ENCODE results near the gene SIAH2.
A peak's percentile ranks its signal among the peaks of the same experiment; 100 is the strongest.

The SIAH2 gene

DNA sequence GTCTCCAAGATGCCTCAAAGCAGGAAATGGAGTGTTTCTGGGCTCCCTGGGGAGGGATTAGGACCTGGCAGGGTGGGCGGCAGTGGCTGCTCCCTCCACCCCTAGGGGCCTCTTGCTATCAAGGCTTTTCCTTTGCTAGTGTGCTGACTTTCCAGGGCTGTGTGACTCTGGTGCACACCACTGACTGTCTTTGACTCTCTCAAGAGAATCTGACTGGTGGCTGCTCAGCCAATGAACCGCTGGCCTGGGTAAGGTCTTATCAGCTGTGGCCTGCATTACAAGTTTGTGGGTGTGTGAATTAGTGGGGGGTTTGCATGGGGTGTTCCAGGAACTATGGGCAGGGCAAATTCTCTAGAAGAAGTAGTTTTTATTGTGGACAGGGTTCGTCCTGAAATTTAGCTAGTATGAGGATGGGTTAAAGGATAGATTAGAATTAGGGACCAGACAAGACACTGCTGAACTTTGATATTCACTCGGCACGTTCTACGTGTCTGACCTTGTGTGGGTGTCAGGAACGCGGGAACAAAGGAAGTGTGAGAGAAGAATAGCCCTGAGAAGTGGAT lies 29.5 kb downstream of the SIAH2 start:
- no peak for DNase-seq

- DNase-seq: no peak
These were observed 33.1 kb downstream of the SIAH2 start for GRCh38 chr3:150729682-150730360.

- DNase-seq: no peak
These were observed 35.1 kb downstream of the SIAH2 start for GRCh38 chr3:150727653-150728502.

- no peak for DNase-seq
These were observed 37.4 kb downstream of the SIAH2 start for GRCh38 chr3:150725548-150725947.

- DNase-seq: no peak
These were observed 39.0 kb downstream of the SIAH2 start for GRCh38 chr3:150723946-150724345.

- DNase-seq: no peak
These were observed 40.7 kb downstream of the SIAH2 start for GRCh38 chr3:150722267-150722666.

- DNase-seq: peak; percentile 66
These were observed 41.5 kb downstream of the SIAH2 start for GRCh38 chr3:150721285-150722130.

DNA sequence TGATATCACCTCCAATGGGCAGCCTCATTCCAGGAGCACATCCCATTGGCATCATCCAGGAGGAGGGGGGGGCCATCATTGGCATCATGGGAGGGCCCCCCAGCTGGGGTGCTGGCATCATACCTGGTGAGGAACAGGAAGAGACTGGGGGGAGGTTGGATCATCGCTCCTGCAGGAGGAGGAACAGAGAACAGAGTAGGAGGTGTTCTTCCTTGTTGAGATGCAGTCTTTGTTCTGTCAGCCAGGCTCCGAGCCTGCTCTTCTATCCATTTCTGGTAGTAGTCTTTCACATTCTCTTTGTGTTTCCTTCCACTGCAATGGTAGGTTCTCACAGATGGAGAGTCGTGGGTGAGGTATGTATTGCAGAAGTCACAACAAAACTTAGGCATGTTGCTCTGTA lies 42.5 kb downstream of the SIAH2 start:
- no peak for DNase-seq

GRCh38 chr3:150710097-150710496 lies 52.9 kb downstream of the SIAH2 start:
- DNase-seq: no peak

DNA sequence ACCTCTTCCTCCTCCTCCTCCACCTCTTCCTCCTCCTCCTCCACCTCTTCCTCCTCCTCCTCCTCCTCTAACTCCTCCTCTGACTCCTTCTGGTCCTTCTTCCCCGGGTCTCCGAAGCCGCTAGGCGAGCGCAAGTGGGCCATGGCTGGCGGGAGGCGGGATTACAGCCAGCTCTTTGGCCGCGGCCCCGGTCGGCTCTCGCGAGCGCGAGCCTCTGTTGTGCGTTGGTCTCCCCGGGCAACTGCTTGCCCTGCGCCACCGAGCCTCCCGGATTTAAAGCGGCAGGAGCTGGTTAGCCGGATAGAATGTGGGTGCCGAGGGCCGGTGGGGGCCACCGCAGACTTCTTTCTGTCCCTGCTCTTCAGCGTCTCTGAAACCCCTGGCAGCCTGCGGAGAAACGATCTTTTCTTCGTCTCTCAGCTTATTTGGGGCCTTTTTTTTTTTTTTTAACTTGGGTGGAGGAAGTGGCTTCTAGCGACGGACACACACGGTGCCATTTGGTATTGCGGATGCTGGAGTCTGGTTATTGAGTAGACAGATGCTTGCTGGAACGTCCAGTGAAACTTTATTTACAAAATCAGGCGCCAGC lies 59.1 kb downstream of the SIAH2 start, which contains the start of gene ERICH6:
ERICH6 (minus strand) TSS at position 165 of the 589 bp plus-strand sequence; CDS start at position 143, 22 bp downstream.
- peak; percentile 96 for DNase-seq

DNA sequence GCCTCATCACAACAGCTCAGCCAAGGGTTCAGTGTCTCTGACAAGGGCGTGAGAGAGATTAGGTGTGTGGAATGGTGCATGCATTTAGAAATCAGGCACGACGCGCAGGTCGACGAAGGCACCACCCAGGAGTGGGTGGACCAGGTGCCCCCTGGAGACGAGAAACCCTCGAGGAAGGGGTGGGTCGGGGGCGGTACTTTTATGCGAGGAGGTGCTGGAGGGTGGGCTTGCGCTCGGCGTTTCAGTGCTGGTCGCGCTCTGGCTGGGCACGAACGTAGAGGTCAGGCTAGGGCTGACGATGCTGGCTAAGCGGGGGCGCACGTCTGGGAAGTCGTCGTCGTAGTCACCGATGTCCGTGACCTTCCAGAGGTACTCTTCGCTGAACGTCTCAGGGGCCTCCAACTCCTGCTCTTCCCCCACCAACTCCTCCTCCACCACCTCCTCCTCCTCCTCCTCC lies 59.6 kb downstream of the SIAH2 start:
- DNase-seq: peak; percentile 75

DNA sequence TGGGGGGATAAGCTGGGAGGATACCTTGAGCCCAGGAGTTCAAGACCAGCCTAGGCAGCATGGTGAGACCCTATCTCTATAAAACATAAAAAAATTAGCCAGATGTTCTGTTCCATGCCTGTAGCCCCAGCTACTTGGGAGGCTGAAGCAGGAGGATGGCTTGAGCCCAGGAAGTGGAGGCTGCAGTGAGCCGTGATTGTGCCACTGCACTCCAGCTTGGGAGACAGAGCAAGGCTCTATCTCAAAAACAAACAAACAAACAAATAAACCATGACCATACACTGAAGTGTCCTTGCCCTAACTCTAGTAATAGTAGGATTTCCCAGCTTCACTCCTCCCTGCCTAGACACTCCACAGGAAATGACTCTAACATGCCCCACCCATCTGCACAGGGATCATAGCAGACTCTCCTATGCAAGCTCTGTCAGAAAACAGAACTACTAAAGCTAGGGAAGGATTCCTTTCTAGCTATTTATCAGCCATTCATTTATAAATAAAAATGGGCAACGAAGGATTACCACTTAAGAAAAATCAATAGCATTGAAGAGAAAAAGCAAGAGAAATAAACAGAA lies 63.8 kb downstream of the SIAH2 start:
- DNase-seq: no peak

DNA sequence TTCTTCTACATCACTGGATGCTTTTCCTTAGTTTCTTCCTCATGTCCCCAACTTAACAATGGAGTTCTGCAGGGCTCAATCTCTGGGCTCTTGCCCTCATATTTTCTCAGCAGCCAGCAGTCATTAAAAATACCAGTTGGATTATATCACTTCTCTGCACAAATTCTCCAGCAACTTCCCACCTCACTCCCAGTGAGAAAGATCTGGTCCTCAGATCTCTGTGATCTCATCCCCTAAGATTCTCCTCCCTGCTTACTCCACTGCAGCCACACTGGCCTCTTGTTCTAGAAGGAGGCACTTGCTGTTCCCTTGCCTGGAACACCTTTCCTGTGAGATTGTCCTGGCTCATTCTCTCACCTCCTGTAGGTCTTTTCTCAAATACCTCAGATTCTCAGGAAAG lies 65.3 kb downstream of the SIAH2 start:
- DNase-seq: no peak

DNA sequence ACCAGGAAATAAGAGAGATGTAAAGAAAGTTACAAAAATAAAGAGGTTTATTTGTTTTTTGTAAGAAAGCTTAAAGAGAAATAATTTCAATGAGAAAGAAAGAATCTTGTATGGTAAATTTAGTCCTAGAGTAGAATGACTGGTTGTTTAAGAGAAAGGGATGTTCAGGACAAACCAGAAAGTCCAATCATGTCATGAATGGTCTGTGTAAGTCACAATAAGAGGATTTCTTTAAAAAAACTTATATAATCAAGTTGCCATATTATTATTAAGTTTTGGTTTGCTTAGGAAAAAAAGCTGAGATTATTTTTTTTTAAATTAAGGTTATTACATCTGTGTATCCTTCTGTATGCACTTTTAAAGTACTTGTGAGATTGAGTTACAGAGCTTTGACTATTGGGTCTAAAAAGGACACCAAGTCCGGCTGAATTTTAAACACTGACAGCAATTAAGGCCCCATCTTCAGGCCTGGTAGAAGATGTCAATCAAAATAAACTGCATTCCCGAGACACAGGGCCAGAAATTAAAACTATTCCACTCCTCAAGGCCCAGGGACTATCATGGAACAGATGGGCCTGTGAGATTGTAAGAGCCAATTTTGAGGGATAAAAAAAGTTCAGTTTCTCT lies 71.4 kb downstream of the SIAH2 start:
- no peak for DNase-seq

All from retina (tissue), 1 donor.